ENCODE results near the gene ETS1.

ETS1 gene

DNA sequence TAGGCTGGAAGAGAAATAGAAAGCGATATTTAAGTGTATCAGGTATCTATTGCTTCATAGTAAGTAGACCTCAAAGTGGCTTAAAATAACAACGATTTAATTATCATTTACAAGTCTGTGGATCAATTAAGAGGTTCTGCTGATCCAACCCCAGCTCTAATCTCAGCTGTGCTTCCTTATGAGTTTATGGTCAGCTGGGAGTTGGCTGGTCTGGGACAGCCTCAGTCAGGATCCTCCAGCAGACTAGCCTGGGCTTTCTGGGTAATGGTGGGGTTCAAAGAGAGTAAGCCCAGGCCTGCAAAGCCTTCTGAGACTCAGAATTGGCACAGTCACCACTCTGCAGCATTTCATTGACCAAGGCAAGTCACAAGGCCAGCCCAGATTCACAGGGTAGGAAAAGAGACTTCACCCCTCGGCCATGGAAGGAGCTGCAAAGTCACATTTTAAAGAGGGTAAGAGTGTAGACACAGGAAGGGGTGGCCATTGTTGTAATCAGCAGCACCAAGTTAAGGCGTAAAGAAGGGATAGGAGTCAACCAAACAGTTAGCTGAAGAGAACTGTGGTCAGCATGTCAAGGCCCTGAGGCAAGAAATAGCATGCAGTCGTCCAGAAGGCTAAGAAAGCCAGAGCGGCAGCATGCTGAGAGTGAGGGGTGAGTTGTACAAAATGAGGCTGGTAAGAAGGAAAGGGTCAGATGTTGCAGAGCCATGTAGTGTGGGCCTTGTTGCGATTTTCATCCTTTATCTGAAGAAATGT, 168.2 kb downstream of the ETS1 start:
- CTCF ChIA-PET, result no interaction called here
- DNase-seq (ENCODE audit: extremely low spot score), result no peak
- POLR2A ChIA-PET, result no interaction called here
- no peak for TF ChIP-seq CTBP1 (IDR thresholded peaks at IDR 0.05; ENCODE audit: borderline replicate concordance)
- TF ChIP-seq TARDBP (IDR thresholded peaks at IDR 0.05), result no peak
- no peak for TF ChIP-seq SP1 (IDR thresholded peaks at IDR 0.05)
- no peak for TF ChIP-seq HDGF (IDR thresholded peaks at IDR 0.05; ENCODE audit: borderline replicate concordance)
- no peak for TF ChIP-seq FOXK2 (IDR thresholded peaks at IDR 0.05)
- no peak for TF ChIP-seq ELF4 (IDR thresholded peaks at IDR 0.05)
- no peak for TF ChIP-seq FOXM1 (IDR thresholded peaks at IDR 0.05; ENCODE audit: borderline replicate concordance)
- no peak for TF ChIP-seq L3MBTL2 (conservative IDR thresholded peaks at IDR 0.05)
- TF ChIP-seq SUZ12 (IDR thresholded peaks at IDR 0.05), result no peak
- no peak for TF ChIP-seq FOXA1 (IDR thresholded peaks at IDR 0.05)

DNA sequence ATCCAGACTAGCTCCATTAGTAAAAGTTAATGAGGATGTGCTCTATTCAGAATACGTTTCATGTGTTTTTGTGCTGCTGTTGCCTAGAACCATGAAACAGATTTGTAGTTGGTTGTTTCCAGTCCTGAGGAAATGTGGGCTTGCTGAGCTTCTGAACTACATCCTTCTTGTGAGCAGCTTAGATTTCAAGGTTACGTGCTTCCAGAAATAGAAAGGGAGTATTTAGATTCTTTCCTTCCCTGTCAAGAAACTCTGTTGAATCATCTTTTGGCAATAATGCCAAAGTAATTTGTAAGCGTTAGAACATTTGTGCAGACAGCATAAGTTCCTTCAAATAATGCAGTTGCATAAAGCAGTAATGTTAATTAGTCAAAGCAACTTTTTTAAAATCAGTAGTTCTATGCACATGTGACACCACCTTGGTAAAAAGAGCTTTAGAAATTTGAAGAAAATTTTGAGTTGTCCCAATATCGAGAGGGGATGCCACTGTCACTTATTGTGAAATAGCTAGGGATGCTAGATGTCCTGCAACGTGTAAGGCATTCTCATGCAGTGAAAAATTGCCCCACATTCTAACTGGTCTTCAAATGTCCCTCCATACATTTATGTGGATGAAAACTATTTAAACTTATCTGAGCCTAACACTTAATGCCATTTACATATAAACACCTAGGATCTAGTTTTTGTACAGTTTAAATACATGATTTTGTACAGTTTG, 169.6 kb downstream of the ETS1 start:
- ChIA-PET POLR2A (no interaction called here), CTCF (interaction anchor here (0.9 kb wide), 1 partner anchor 18 kb away, joined by 5 read pairs; no protein-coding TSS in a partner anchor)
- DNase-seq (ENCODE audit: extremely low spot score), result no peak
- TF ChIP-seq CTBP1 (IDR thresholded peaks at IDR 0.05; ENCODE audit: borderline replicate concordance), result no peak
- no peak for TF ChIP-seq L3MBTL2 (conservative IDR thresholded peaks at IDR 0.05)
- TF ChIP-seq SP1 (IDR thresholded peaks at IDR 0.05), result no peak
- TF ChIP-seq LEF1 (IDR thresholded peaks at IDR 0.05; ENCODE audit: borderline replicate concordance), result no peak
- TF ChIP-seq FOXA1 (IDR thresholded peaks at IDR 0.05), result no peak
- no peak for TF ChIP-seq ARNT (IDR thresholded peaks at IDR 0.05)
- no peak for TF ChIP-seq ELF4 (IDR thresholded peaks at IDR 0.05)
- TF ChIP-seq BHLHE40 (IDR thresholded peaks at IDR 0.05; ENCODE audit: borderline replicate concordance), result no peak
- TF ChIP-seq NFRKB (IDR thresholded peaks at IDR 0.05), result no peak
- no peak for TF ChIP-seq HDGF (IDR thresholded peaks at IDR 0.05; ENCODE audit: borderline replicate concordance)
- no peak for TF ChIP-seq TARDBP (IDR thresholded peaks at IDR 0.05)
- TF ChIP-seq, protein P1, sequence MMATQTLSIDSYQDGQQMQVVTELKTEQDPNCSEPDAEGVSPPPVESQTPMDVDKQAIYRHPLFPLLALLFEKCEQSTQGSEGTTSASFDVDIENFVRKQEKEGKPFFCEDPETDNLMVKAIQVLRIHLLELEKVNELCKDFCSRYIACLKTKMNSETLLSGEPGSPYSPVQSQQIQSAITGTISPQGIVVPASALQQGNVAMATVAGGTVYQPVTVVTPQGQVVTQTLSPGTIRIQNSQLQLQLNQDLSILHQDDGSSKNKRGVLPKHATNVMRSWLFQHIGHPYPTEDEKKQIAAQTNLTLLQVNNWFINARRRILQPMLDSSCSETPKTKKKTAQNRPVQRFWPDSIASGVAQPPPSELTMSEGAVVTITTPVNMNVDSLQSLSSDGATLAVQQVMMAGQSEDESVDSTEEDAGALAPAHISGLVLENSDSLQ (IDR thresholded peaks at IDR 0.05), result no peak
- no peak for TF ChIP-seq FOXM1 (IDR thresholded peaks at IDR 0.05; ENCODE audit: borderline replicate concordance)
- TF ChIP-seq ZNF384 (IDR thresholded peaks at IDR 0.05), result no peak
- no peak for TF ChIP-seq FOXK2 (IDR thresholded peaks at IDR 0.05)
- TF ChIP-seq SUZ12 (IDR thresholded peaks at IDR 0.05), result no peak

DNA sequence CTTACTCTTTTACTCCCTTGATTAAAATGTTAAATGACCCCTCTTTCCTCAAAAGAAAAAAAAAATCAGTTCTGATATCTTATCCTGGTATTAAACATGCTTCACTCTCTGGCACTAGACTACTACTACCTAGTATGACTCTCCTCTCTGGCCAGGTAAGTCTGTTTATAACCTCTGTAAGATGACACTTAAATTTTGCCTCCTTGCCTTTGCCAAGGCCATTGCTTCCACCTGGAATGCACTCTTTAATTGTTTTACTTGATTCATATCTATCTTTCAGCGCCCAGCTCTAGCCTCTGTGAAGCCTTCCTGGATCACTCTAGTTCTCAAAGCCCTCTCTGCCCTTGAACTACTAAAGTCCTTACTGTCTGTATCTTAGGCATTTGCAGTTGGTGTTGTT, 170.4 kb downstream of the ETS1 start:
- TF ChIP-seq L3MBTL2 (conservative IDR thresholded peaks at IDR 0.05) (no peak), SUZ12 (IDR thresholded peaks at IDR 0.05) (no peak), CTBP1 (IDR thresholded peaks at IDR 0.05; ENCODE audit: borderline replicate concordance) (no peak), BHLHE40 (IDR thresholded peaks at IDR 0.05; ENCODE audit: borderline replicate concordance) (no peak), FOXK2 (IDR thresholded peaks at IDR 0.05) (no peak), ELF4 (IDR thresholded peaks at IDR 0.05) (no peak), FOXM1 (IDR thresholded peaks at IDR 0.05; ENCODE audit: borderline replicate concordance) (no peak), SP1 (IDR thresholded peaks at IDR 0.05) (no peak), NFRKB (IDR thresholded peaks at IDR 0.05) (no peak), FOXA1 (IDR thresholded peaks at IDR 0.05) (no peak), ARNT (IDR thresholded peaks at IDR 0.05) (no peak), LEF1 (IDR thresholded peaks at IDR 0.05; ENCODE audit: borderline replicate concordance) (no peak)
- TF ChIP-seq, protein P1 (IDR thresholded peaks at IDR 0.05), result no peak
- no peak for DNase-seq (ENCODE audit: extremely low spot score)
- POLR2A ChIA-PET, result no interaction called here
- CTCF ChIA-PET, result interaction anchor here (0.5 to 0.8 kb wide), 2 partner anchors 38 to 77 kb away, joined by 3 to 4 read pairs; no protein-coding TSS in a partner anchor

DNA sequence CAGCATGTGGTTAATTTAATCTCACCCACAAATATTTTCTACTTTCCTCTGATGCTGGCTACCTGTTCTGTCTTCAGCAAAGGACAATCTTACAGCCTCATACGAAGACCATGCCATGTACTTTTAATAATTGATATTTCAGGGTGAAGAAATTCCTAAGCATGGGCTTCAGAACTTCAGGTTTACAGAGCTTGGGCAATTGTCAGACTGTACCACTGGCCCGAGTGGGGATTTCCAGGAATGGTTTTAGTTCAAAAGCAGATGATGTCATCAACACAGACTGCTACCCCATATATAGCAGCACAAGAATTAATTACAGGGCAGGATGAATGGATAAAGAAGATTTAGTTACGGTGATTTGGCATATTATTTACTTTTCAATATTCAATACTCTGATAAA, 171.8 kb downstream of the ETS1 start:
- POLR2A ChIA-PET, result no interaction called here
- CTCF ChIA-PET, result no interaction called here
- no peak for TF ChIP-seq NFRKB (IDR thresholded peaks at IDR 0.05)

DNA sequence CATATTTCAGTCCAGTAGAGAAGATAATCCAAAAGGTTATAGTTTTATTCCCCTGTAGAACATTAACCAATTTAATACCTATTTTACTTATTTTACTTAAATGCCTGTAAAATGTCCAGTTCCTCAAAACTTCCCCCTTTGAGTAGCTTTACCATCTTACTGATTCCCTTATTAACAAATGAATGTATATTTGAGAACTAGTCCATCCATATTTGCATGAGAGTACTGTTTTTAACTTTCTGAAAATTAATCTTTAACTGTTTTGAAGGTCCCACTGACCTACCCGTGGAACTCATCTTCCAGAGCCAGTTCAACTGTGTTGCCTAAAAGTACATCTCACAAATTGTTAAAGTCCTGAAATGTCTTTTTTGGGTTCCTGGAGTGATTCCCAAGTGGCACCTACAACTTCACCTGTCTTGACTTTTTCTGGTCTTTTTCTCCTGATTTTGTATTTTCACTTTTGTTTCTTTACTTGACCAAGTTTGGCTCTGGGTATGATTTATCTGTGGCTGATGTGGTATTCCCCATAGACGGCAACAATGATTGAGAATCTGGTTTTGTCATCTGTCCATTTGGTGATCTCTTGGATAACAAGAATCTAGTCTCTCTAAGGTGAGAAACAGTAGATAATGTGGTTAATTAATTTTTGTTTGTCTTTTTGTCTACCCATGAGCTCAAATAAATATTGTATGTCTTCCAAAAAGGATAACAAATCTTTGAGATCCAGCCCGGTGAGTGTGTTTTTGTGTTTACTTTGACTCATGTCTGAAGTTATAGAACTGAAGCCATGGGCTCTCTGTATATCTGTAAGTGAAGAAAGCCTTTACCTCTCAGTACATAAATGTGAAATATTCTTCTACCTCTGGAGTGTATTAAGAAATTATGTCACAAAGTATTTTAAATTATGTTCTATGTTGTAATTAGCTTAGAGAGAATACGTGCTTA, 174.2 kb downstream of the ETS1 start:
- no peak for DNase-seq (ENCODE audit: extremely low spot score)
- ChIA-PET CTCF (interaction anchor here (0.6 kb wide), 1 partner anchor 11 kb away, joined by 3 read pairs; no protein-coding TSS in a partner anchor), POLR2A (no interaction called here)
- TF ChIP-seq ELF4 (IDR thresholded peaks at IDR 0.05), result no peak
- no peak for TF ChIP-seq FOXA1 (IDR thresholded peaks at IDR 0.05)
- no peak for TF ChIP-seq L3MBTL2 (conservative IDR thresholded peaks at IDR 0.05)
- no peak for TF ChIP-seq TARDBP (IDR thresholded peaks at IDR 0.05)
- TF ChIP-seq NFRKB (IDR thresholded peaks at IDR 0.05), result no peak
- no peak for TF ChIP-seq FOXM1 (IDR thresholded peaks at IDR 0.05; ENCODE audit: borderline replicate concordance)

More for the DNA sequence above, 171.8 kb downstream of the ETS1 start:
- no peak for DNase-seq (ENCODE audit: extremely low spot score)

DNA sequence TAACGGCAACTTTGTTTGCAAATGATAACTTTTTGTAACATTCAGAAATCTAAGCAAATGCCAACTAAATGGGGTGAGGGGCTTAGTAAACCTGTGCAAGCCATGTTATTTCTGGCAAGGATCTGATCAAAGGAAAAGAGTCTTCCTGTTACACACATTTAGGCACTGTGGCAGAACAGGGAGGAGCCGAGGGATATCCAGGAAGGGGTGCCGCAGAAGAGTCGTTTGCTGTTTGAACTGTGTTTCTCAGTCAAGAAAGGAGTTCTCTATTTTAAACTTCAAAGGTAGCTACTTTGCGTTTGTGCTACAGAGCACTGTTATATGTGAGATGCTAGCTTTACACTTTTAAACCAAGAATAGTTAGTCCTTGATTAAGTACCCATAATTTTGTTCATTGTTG, 175.5 kb downstream of the ETS1 start:
- ChIA-PET POLR2A (no interaction called here), CTCF (no interaction called here)

More for the DNA sequence above, 175.5 kb downstream of the ETS1 start:
- DNase-seq (ENCODE audit: extremely low spot score), result no peak
- TF ChIP-seq FOXA1 (IDR thresholded peaks at IDR 0.05) (no peak), SP1 (IDR thresholded peaks at IDR 0.05) (no peak), ELF4 (IDR thresholded peaks at IDR 0.05) (no peak), FOXK2 (IDR thresholded peaks at IDR 0.05) (no peak), FOXM1 (IDR thresholded peaks at IDR 0.05; ENCODE audit: borderline replicate concordance) (no peak), TARDBP (IDR thresholded peaks at IDR 0.05) (no peak), HDGF (IDR thresholded peaks at IDR 0.05; ENCODE audit: borderline replicate concordance) (no peak), BHLHE40 (IDR thresholded peaks at IDR 0.05; ENCODE audit: borderline replicate concordance) (no peak), SUZ12 (IDR thresholded peaks at IDR 0.05) (no peak), LEF1 (IDR thresholded peaks at IDR 0.05; ENCODE audit: borderline replicate concordance) (no peak), CTBP1 (IDR thresholded peaks at IDR 0.05; ENCODE audit: borderline replicate concordance) (no peak), ZNF384 (IDR thresholded peaks at IDR 0.05) (no peak), NFRKB (IDR thresholded peaks at IDR 0.05) (no peak), ARNT (IDR thresholded peaks at IDR 0.05) (no peak), L3MBTL2 (conservative IDR thresholded peaks at IDR 0.05) (no peak)
- TF ChIP-seq, protein P1 (IDR thresholded peaks at IDR 0.05), result no peak

Measured in HEK293T (cell line).